ENCODE results near the gene LTB4R.

DNA sequence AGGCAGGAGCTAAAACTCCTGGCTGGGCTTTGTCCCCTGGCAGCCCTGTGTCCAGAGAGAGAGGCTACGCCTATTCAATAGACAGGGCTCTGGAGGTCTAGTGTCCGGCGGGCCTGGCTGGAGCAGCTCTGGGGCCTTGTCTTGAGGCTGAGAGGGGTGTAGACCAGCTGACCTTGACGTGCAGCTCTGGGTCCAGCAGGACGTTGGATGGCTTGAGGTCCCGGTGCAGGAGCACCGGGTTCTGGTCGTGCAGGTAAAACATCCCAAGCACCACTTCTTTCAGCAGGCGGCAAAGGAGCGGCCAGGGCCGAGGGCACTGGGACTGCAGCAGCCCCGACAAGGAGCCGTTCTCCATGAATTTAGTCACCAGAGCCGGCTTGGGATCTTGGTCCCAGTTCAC lies 27.5 kb downstream of the LTB4R start:
- TF ChIP-seq, protein P1, sequence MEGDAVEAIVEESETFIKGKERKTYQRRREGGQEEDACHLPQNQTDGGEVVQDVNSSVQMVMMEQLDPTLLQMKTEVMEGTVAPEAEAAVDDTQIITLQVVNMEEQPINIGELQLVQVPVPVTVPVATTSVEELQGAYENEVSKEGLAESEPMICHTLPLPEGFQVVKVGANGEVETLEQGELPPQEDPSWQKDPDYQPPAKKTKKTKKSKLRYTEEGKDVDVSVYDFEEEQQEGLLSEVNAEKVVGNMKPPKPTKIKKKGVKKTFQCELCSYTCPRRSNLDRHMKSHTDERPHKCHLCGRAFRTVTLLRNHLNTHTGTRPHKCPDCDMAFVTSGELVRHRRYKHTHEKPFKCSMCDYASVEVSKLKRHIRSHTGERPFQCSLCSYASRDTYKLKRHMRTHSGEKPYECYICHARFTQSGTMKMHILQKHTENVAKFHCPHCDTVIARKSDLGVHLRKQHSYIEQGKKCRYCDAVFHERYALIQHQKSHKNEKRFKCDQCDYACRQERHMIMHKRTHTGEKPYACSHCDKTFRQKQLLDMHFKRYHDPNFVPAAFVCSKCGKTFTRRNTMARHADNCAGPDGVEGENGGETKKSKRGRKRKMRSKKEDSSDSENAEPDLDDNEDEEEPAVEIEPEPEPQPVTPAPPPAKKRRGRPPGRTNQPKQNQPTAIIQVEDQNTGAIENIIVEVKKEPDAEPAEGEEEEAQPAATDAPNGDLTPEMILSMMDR (IDR thresholded peaks at IDR 0.05) = no peak
- TF ChIP-seq JUNB (IDR thresholded peaks at IDR 0.05) (no peak), POLR2A (IDR thresholded peaks at IDR 0.05; ENCODE audit: low read length) (no peak)
